ENCODE results near the gene BHLHA9.

- TF ChIP-seq, protein P1, sequence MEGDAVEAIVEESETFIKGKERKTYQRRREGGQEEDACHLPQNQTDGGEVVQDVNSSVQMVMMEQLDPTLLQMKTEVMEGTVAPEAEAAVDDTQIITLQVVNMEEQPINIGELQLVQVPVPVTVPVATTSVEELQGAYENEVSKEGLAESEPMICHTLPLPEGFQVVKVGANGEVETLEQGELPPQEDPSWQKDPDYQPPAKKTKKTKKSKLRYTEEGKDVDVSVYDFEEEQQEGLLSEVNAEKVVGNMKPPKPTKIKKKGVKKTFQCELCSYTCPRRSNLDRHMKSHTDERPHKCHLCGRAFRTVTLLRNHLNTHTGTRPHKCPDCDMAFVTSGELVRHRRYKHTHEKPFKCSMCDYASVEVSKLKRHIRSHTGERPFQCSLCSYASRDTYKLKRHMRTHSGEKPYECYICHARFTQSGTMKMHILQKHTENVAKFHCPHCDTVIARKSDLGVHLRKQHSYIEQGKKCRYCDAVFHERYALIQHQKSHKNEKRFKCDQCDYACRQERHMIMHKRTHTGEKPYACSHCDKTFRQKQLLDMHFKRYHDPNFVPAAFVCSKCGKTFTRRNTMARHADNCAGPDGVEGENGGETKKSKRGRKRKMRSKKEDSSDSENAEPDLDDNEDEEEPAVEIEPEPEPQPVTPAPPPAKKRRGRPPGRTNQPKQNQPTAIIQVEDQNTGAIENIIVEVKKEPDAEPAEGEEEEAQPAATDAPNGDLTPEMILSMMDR (IDR thresholded peaks at IDR 0.05; ENCODE audit: low read depth, low read length): no peak
- no peak for TF ChIP-seq EZH2phosphoT487 (IDR thresholded peaks at IDR 0.05; ENCODE audit: low read depth)
Observed at GRCh38 chr17:1222321-1222720, 47.9 kb upstream of the BHLHA9 start.
